Stimulated activated effector memory CD8-positive, alpha-beta T cell treated with anti-CD3 and anti-CD28 coated beads, Interleukin-12 subunit alpha, Interleukin-12 subunit beta, amount 100 ng/mL, for 72 hours (primary cell): Measurements from ENCODE around the gene LILRB1.
"Not testable (repeated sequence)": the region's sequence is repeated elsewhere in the genome, so short reads cannot be mapped to it uniquely, and the experiment has no call there.

ENCODE experiments used
- ATAC-seq: fragments of 150-1000 bp; cut with Tn5 transposase; 2 replicates; pipeline ENCODE4 v1.10.0; 2021
- DNase-seq, 2 donors: peaks; one replicate each; pipeline ENCODE4 v3.0.0; 2021 to 2022; ENCODE audit warnings: low spot score in 2 of 2
- H3K27ac Mint-ChIP-seq: one replicate; pipeline ENCODE4 v1.8.0; 2022; ENCODE audit warnings: mild to moderate bottlenecking, mixed read lengths
- H3K36me3 Mint-ChIP-seq: one replicate; pipeline ENCODE4 v1.8.0; 2022; ENCODE audit warnings: mild to moderate bottlenecking, mixed read lengths
- H3K4me1 Mint-ChIP-seq: one replicate; pipeline ENCODE4 v1.8.0; 2022; ENCODE audit warnings: mixed read lengths
- H3K4me3 Mint-ChIP-seq: one replicate; pipeline ENCODE4 v1.8.0; 2022; ENCODE audit warnings: mild to moderate bottlenecking, mixed read lengths
- H3K9me3 Mint-ChIP-seq: one replicate; pipeline ENCODE4 v1.8.0; 2022; ENCODE audit warnings: mixed read lengths

Gene LILRB1

DNA sequence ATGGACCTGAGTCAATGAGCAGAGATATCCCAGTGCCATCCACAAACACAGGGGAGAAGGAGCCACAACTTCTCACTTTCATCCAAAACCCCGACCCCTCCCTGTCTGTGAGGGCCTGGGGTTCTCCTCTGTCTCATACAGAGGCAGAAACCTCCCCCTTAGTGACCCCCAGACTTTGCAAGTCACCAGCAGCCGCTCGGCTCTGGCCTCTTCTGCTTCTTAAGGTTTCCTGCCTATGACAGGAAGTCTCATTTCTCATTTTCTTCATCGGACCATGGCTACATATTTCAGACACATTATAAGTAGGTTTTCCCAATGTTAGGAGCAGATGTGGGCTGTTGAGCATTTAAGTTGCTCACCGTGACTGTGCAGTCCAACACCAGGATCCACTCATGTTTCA lies 12.7 kb downstream of the LILRB1 start:
- H3K4me3 Mint-ChIP-seq, H3K9me3 Mint-ChIP-seq, ATAC-seq, H3K27ac Mint-ChIP-seq, DNase-seq, H3K4me1 Mint-ChIP-seq, H3K36me3 Mint-ChIP-seq: not testable (repeated sequence)

DNA sequence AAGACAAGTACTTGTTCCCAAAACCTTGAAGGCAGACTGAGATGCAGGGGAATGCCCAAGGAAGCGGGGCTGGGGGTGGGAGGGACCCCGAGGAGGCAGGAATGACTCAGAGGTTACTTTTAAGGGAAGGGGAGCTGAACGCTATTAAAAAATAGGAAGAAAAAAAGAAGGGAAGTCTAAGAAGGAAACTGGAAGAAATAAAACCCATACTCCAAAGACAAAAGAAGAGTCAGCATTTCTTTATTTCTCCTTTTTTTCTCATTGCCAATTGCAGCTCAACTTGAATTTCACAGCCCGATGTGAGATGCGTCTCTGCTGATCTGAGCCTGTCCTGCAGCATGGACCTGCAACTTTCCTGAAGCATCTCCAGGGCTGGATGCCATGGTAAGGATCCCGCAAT lies 13.3 kb downstream of the LILRB1 start:
- not testable (repeated sequence) for H3K4me1 Mint-ChIP-seq, H3K27ac Mint-ChIP-seq, H3K36me3 Mint-ChIP-seq, H3K9me3 Mint-ChIP-seq, H3K4me3 Mint-ChIP-seq, ATAC-seq, DNase-seq

DNA sequence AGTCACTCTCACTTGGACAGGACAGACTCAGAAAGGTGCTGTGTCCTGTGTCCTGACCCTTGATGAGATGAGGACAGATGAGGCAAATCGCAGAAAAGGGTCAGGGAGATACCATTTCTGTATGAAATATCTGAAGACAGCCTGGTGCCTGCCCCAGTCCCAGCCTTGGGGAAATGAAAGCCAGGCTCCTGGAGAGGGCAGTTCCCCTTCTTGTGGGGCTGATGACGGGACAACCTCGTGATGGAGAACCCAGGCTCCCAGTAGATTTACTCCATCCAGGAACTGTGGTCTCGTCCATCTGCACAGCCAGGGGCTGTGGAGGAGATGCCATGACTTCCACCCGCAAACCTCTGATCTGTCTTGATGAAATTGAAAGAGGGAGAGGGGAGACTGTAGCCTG lies 13.8 kb downstream of the LILRB1 start:
- ATAC-seq (no peak), DNase-seq (no peak)
- Mint-ChIP-seq H3K9me3 (no peaks in the 10 kb centered on the region), H3K4me3 (no peak overlapping the region), H3K4me1 (no peaks in the 10 kb centered on the region), H3K27ac (no peak overlapping the region), H3K36me3 (no peaks in the 10 kb centered on the region)

DNA sequence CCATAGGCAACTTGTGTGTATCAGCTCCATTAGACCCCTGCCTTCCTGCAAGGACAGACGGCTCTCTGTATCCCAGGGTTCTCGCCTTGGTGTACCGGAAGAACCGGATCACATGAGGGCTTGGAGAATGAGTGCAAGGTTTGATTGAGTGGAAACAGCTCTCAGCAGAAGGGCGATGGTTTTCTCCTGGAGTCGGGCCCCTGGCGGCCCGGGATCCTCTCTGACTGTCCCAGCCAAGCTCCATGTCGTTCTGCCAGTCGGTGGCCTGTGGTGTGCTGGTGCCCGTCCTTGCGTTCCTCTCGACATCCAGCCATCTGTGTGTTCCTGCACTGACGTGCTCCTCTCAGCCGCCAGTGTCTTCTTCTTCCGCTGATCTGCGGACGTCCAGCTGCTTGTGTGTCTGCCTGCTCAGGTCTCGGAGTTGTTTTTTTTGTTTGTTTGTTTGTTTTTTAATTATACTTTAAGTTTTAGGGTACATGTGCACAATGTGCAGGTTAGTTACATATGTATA lies 16.1 kb downstream of the LILRB1 start:
- ATAC-seq (no peak), DNase-seq (no peak)
- Mint-ChIP-seq H3K9me3 (no peaks in the 10 kb centered on the region), H3K27ac (no peak overlapping the region), H3K4me1 (no peaks in the 10 kb centered on the region), H3K4me3 (no peak overlapping the region), H3K36me3 (no peaks in the 10 kb centered on the region)

DNA sequence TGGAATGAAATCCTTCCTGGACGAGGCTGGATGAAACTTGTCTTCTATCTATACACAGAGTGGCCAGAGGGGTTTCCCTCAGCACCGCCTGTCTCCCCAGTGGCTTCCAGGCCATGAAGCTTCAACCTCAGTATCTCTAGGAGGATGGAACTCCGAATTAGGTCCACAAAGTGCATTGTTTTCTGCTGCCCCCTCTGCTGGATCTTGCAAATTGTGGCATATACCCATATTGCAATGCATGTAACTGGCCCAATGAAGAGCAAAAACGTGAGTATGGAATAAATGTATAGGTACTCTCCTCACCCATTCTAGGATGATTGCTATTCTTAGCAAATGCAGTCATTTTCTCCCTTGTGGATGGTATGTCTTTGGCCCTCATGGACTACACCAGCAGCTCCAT lies 17.8 kb downstream of the LILRB1 start:
- Mint-ChIP-seq H3K9me3 (no peaks in the 10 kb centered on the region), H3K4me1 (no peaks in the 10 kb centered on the region), H3K27ac (no peak overlapping the region), H3K36me3 (no peaks in the 10 kb centered on the region), H3K4me3 (no peak overlapping the region)
- no peak for DNase-seq
- no peak for ATAC-seq

DNA sequence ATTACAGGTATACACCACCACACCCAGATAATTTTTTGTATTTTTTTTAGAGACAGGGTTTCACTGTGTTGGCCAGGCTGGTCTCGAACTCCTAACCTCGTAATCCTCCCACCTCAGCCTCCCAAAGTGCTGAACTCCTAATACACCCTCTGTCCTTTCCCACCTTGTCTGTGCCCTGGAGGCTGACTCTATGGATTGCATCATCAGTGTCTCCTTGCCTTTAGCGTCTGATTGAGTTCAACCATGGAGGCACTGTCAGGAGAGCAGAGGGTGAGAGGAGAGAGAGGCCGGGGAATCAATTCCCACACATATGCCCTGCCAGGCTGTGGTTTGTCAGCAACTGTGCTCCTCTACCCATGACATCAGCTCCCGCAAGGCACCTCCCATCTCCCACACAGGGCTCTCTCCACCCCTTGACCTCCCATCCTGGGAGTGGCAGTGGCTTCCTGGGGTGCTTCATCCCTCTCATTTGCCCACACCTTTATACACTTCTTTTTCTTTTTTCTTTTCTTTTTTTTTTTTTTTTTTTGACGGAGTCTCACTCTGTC lies 19.9 kb downstream of the LILRB1 start:
- no peaks in the 10 kb centered on the region for H3K4me1 Mint-ChIP-seq
- no peak for DNase-seq
- no peak overlapping the region for H3K4me3 Mint-ChIP-seq
- no peaks in the 10 kb centered on the region for H3K9me3 Mint-ChIP-seq
- no peak overlapping the region for H3K27ac Mint-ChIP-seq
- H3K36me3 Mint-ChIP-seq = no peaks in the 10 kb centered on the region
- ATAC-seq = no peak

DNA sequence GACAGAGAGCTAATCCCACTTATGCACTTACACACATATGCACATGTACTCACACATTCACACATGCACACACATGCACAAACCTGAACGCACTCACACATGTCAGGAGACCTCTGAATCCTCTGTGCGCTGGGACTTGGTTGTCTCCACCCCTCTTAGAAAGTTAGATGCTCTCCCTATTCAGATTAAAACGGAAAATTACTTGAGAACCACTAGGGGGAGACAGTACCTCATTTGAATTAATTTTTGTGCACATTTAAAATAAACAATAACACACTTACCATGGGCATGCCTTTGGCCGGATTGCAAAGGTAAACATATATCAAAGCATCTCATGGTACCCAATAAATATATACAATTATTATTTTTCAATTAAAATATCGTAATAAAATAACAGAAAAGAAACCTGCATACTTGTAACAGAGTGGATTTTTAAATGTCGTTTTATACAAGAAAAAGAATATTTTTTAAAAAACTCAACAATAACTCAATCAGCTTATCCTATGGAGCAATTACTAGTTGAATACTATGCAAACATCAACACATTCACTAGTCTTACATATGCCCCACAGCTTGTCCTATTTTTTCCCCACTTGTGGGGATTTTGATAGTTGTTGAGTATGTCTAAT lies 23.0 kb downstream of the LILRB1 start:
- Mint-ChIP-seq H3K4me3 (no peak overlapping the region), H3K36me3 (no peaks in the 10 kb centered on the region), H3K27ac (no peak overlapping the region), H3K4me1 (no peaks in the 10 kb centered on the region), H3K9me3 (no peaks in the 10 kb centered on the region)
- ATAC-seq (no peak), DNase-seq (no peak)

DNA sequence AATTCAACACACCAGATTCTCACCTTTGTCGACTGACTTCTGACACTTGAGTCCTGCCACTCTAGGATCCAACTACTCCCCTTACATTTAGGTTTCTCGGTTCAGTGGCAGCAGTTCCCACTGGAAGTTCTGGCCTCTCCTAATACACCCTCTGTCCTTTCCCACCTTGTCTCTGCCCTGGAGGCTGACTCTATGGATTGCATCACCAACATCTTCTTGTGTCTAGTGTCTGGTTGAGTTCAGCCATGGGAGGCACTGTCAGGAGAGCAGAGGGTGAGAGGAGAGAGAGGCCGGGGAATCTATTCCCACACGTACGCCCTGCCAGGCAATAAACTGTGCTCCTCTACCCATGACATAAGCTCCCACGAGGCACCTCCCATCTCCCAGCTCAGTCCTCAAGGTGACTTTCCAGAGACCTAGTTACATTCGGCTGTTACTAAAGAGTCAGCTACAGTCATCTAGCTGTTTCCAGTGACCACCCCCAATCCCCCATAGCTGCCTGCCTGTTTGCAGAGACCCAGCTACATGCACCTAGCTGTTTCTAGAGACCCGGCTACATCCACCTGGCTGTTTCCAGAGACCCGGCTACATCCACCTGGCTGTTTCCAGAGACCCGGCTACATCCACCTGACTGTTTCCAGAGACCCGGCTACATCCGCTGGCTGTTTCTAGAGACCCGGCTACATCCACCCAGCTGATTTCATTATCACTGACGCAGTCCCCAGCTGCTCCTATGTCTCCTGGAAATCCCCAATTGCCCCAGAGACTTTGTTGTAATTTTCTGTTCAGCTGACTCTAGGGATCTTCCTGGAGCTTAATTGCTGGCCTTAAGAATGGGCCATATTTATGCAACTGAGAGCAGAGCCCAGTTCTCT lies 24.4 kb downstream of the LILRB1 start:
- H3K27ac Mint-ChIP-seq = no peak overlapping the region
- H3K4me1 Mint-ChIP-seq = peaks cover 6% of the 10 kb centered on the region
- no peak for ATAC-seq
- no peak for DNase-seq
- peaks cover 6% of the 10 kb centered on the region for H3K9me3 Mint-ChIP-seq
- H3K4me3 Mint-ChIP-seq = no peak overlapping the region
- no peaks in the 10 kb centered on the region for H3K36me3 Mint-ChIP-seq

DNA sequence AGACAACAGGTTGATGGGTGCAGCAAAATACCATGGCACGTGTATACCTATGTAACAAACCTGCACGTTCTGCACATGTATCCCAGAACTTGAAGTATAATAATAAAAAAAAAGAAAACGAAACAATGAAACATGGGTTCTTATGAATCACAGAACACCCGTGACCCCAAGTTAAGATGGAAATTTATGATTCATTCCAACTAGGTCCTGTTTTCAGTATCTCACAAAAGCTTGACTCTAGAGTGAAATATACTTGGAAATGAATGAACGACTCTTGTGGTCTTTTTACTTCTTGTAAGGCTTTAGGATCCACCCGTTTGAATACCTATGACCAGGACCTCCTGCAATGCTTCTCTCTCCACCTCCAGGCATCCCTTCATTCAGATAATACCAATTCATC lies 29.0 kb downstream of the LILRB1 start:
- Mint-ChIP-seq H3K36me3 (no peaks in the 10 kb centered on the region), H3K9me3 (peaks cover 6% of the 10 kb centered on the region), H3K27ac (no peak overlapping the region), H3K4me3 (no peak overlapping the region), H3K4me1 (peaks cover 6% of the 10 kb centered on the region)
- ATAC-seq = no peak
- DNase-seq = no peak

DNA sequence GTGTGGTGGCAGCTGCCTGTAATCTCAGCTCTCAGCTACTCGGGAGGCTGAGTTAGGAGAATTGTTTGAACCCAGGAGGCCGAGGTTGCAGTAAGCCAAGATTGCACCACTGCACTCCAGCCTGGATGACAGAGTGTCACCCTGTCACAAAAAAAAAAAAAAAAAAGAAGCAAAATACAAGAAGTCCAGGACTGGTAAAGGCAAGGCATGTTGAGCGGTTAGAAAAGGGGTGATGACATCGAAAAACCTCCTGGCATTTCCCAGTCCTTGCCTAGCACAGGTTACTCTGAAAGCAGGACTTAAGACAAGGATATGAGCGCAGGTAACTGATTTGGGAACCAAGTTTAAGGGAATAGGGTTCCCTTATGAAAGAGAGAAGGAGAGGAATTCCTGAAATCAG lies 30.0 kb downstream of the LILRB1 start:
- Mint-ChIP-seq H3K27ac (no peak overlapping the region), H3K4me3 (no peak overlapping the region), H3K4me1 (peaks cover 6% of the 10 kb centered on the region), H3K36me3 (no peaks in the 10 kb centered on the region), H3K9me3 (peaks cover 6% of the 10 kb centered on the region)
- DNase-seq (no peak), ATAC-seq (no peak)

DNA sequence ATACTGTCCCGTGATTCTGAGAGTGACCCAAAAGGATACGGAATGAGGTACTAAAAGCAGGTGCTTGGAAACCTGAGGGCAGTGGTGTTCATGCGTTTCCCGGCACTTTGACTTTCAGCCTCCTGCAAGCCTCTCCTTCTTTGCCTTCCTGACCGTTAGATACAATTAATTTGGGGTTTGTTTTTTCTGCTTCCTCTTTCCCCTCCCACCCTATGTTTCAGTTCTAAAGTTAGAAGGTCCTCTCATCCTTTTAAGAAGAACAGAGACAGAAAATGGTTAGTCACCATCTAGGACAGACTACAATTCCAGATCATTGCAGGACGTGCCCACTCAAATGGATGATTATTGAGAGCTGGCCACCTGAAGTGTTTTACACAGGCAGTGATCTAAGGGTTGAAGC lies 30.7 kb downstream of the LILRB1 start:
- no peak for DNase-seq
- H3K27ac Mint-ChIP-seq = no peak overlapping the region
- no peaks in the 10 kb centered on the region for H3K36me3 Mint-ChIP-seq
- H3K4me1 Mint-ChIP-seq = peaks cover 6% of the 10 kb centered on the region
- peaks cover 6% of the 10 kb centered on the region for H3K9me3 Mint-ChIP-seq
- no peak overlapping the region for H3K4me3 Mint-ChIP-seq
- ATAC-seq = no peak

DNA sequence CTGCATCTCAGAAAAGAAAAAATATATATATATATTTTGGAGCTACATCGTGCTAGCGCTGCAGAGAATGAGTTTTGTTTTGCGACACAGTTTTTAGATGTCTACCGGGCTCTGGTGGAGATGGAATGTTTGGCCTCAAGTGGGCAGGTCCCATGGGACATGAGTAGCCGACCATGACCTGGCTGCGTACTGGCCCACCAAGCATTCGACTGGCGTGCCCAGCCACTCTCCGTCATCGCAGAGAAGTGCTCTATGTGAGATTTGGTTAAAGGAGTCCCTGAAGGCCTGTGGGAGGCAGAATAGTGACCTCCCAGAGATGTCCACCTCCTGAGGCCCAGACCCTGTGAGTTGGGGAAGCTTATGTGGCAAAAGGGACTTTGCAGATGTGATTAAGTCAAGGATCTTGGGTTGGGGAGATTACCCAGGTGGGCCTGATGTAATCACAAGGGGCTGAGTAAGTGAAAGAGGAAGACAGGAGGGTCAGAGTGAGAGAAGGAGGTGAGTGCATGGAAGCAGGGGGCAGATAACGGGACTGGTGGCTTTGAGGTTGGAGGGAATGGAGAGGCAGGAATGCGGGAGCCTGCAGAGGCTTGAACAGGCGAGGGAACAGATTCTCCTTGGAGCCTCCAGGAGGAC lies 31.7 kb downstream of the LILRB1 start:
- H3K36me3 Mint-ChIP-seq = no peaks in the 10 kb centered on the region
- peak overlapping the region; percentile 38 for H3K27ac Mint-ChIP-seq
- peaks cover 6% of the 10 kb centered on the region for H3K4me1 Mint-ChIP-seq
- no peak for DNase-seq
- peaks cover 6% of the 10 kb centered on the region for H3K9me3 Mint-ChIP-seq
- no peak for ATAC-seq
- H3K4me3 Mint-ChIP-seq = no peak overlapping the region

DNA sequence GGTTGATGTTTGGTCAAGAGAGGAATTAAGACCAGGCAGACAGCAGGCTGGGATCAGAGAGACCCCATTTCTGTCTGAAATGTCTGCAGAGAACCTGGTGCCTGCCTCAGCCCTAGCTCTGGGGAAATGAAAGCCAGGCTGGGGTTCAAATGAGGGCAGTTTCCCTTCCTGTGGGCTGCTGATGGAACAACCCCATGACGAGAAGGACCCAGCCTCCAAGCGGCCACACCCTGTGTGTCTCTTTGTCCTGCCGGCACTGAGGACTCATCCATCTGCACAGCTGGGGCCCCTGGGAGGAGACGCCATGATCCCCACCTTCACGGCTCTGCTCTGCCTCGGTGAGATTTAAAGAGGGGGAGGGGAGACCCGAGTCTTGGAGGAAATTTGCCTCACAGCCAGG lies 32.4 kb downstream of the LILRB1 start, which contains the start of gene LILRB4:
LILRB4 (plus strand) TSS at position 256 of the 400 bp plus-strand sequence; CDS start at position 305, 49 bp downstream.
- no peak for ATAC-seq
- H3K27ac Mint-ChIP-seq = peak within 1 kb of the TSS; percentile 38
- DNase-seq = no peak
- H3K36me3 Mint-ChIP-seq = no peaks in the 10 kb centered on the region
- no peak within 1 kb of the TSS for H3K4me3 Mint-ChIP-seq
- H3K4me1 Mint-ChIP-seq = peaks cover 6% of the 10 kb centered on the region
- peaks cover 6% of the 10 kb centered on the region for H3K9me3 Mint-ChIP-seq

DNA sequence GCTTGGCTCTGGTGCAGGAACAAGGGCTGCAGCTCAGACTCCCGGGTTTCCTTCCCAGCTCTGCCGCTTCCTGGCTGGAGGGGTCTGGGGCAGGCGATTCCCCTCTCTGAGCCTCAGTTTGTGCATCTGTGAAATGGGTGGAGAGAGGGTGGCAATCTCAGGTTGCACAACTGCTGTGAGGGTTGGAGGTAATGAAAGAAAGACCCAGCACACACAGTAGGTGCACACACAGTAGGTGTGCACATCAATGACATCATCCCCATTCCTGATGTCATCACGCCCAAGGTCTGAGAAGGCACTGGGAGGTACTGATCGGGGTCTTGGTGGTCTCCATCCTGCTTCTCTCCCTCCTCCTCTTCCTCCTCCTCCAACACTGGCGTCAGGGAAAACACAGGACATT lies 35.2 kb downstream of the LILRB1 start:
- ATAC-seq (no peak), DNase-seq (no peak)
- H3K36me3 Mint-ChIP-seq = no peaks in the 10 kb centered on the region
- no peak overlapping the region for H3K27ac Mint-ChIP-seq
- H3K4me1 Mint-ChIP-seq = no peaks in the 10 kb centered on the region
- H3K4me3 Mint-ChIP-seq = no peak overlapping the region
- peaks cover 5% of the 10 kb centered on the region for H3K9me3 Mint-ChIP-seq

DNA sequence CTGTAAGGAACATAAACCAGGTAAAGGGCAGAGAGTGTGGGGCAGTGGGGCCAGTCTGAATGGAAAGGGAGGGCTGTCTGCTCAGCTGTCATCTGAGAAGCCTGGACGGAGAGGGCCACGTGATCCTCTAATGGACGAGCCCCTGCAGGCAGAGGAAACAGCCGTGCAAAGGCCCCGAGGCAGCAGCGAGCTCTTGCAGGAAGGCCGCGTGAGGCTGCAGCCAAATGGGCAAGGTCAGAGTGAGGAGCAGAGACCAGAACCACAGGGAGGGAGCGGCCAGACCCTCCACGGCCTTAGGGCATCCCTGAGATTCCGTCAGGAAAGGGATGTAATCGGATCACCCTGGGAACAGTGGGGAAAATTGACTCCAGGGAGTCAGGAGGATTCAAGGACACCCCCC lies 36.9 kb downstream of the LILRB1 start:
- Mint-ChIP-seq H3K9me3 (peaks cover 5% of the 10 kb centered on the region), H3K27ac (no peak overlapping the region), H3K4me1 (no peaks in the 10 kb centered on the region), H3K36me3 (no peaks in the 10 kb centered on the region), H3K4me3 (no peak overlapping the region)
- DNase-seq = no peak
- no peak for ATAC-seq
